ENCODE results near the gene SLCO2A1.

Gene SLCO2A1

DNA sequence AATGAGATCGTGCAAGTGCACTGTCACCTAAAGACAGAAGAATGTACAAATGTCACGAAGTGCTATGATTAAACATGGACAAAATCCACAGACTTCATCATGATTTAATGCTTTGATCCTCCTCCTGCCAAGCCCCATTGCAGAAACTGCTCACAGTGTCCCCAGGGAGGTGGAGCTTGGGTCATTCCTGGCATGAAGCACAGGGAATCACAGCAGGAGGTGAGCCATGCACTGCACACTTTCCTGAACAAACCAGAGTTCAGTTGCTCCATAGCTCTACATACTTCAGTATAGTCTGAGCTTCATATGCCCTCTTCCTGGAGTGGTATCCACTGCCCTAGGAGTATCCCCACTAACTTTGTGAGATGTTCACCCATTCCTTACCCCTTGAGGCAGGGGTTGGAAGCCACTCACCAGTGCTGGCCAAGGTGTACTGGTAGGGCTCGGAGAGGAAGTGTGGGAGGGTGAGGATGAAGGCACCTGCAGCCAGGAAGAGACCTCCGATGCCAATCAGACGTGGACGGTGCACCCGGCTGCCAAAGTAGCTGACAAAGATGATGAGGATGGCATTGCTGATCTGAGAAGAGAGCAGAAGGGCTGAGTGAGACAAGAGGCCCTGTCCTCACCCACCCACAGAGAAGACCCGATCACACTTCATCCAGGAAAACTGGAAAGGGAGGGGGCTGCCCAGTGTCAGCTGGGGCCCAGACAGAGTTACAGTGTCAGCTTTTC is 56.3 kb downstream of the SLCO2A1 start:
- DNase-seq = no peak

DNA sequence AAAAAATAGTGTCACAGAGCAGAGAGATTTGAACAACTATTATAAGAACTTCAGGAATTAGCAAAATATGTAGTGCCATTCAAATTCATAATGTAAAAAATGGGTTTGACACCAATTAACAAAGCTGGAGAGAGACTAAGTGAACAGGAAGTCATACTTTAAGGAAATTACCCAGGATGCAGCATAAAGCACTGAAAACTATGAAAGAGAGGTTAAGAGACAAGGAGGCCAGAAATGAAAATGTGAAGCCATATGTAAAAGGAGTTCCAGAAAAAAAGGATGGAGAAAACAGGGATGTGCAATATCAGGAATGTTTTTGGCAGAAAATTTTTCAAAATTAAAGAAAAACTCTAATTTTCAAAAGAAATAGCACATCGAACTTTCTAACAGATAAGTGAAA is 57.6 kb downstream of the SLCO2A1 start:
- no peak for DNase-seq

DNA sequence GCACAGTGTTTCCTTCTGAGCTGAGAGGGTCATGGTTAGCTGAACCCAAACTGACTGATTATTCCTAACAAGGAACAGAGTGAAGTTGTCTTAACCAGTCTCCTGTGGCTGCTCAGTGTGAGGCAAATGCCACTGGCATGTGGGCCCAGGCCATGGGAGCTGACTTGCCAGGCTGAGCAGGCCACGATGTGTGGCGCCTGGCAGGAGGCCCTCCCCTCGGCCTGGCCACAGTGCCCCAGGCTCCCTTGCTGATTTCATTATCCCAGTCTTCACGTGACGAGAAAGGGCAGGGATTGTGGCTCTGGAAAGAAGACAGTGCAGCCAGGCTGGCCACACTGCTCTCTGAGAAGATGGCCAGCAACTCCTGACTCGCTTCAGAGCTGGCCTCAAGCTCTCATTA is 58.8 kb downstream of the SLCO2A1 start:
- DNase-seq = no peak

GRCh38 chr3:133970339-133970738 is 59.4 kb downstream of the SLCO2A1 start:
- no peak for DNase-seq

- DNase-seq = no peak
These were observed 61.5 kb downstream of the SLCO2A1 start for GRCh38 chr3:133967992-133968892.

DNA sequence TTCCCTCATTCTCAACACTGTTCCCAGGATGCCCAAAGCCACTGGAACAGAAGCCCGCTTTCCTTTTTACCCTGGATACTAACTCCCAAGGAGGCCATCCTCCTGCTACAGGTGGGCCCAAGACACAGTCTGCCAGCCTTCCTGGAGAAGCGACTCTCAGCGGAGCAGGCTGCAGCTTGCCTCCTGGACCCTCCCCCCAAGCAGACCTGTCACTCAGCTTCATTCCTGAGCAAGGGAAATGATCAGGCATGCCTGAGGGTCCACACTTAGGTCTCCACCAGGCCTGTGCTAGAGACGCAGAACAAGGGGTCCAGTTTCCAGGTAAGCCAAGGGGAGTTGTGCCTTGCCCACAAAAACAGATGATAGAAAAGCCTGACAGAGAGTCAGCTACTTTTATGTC is 62.8 kb downstream of the SLCO2A1 start:
- DNase-seq = no peak

- DNase-seq = no peak
These were observed 63.8 kb downstream of the SLCO2A1 start for GRCh38 chr3:133965906-133966305.

DNA sequence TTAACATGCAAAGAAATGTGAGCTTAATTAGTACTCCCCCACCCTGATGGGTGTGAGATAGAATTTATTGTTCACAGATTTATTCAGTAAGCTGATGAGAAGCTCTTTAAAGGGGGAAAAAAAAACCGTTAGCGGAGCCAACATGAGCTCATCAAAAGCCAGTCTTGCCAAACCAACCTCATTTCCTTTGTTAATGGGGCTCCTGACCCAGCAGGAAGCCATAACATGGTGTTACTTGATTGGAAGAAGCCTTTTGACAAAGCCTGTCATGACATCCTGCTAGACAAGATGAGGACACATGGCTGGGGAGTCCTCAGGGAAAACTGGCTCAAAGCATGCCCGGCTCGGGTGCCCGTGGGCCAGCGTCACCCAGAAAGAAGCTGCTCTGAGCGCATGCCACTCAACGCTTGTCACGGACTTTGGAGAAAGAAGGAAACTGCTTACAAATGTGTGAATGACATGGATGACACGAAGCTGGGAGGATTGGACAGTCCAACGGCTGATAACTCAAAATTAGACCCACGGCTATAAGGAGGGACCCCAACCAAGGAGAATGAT is 64.6 kb downstream of the SLCO2A1 start:
- no peak for DNase-seq

DNA sequence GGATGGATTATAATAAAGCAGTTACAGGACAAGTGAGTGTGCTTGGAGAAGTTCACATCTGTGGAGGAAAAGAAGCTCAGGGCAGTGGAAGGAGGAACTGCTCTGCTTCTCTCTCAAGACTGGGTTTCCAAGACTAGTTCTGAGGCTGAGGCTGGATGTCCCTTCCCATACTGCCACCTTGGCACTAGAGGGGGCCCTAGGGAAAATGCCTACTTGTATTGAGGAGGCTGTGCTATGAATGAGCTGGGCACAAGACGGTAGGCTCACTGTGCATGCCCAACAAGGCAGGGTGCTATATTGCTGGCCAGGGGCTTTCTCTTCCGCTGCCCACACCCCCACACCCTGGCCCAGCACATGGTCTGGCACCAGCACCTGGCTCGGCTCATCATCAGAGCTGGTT is 65.2 kb downstream of the SLCO2A1 start:
- DNase-seq = no peak

GRCh38 chr3:133963657-133964396 is 65.9 kb downstream of the SLCO2A1 start:
- DNase-seq = no peak

GRCh38 chr3:133962849-133963248 is 66.9 kb downstream of the SLCO2A1 start:
- DNase-seq = no peak

GRCh38 chr3:133958071-133958805 is 71.5 kb downstream of the SLCO2A1 start:
- DNase-seq = no peak

DNA sequence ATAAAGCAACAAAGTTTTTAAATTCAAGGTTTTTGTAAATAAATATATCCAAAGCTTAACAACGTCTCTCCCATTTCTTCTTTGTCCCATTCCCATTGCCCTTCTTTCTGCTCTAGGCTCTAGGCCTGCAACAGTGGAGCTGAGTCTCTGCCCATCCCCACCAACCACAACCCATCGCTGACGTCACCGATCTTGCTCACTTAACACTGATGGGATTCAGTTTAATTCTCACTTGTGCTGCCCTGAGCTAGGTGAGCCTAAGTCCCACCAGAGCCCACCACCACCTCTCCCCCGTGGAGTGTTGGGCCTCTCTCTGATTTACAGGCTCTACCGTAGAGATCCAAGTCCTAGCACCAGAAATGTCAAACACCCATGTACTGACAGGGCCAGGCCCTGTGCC is 72.7 kb downstream of the SLCO2A1 start:
- DNase-seq = no peak

- no peak for DNase-seq
These were observed 73.4 kb downstream of the SLCO2A1 start for GRCh38 chr3:133956353-133956752.

- DNase-seq = no peak
These were observed 73.8 kb downstream of the SLCO2A1 start for GRCh38 chr3:133955892-133956291.

DNA sequence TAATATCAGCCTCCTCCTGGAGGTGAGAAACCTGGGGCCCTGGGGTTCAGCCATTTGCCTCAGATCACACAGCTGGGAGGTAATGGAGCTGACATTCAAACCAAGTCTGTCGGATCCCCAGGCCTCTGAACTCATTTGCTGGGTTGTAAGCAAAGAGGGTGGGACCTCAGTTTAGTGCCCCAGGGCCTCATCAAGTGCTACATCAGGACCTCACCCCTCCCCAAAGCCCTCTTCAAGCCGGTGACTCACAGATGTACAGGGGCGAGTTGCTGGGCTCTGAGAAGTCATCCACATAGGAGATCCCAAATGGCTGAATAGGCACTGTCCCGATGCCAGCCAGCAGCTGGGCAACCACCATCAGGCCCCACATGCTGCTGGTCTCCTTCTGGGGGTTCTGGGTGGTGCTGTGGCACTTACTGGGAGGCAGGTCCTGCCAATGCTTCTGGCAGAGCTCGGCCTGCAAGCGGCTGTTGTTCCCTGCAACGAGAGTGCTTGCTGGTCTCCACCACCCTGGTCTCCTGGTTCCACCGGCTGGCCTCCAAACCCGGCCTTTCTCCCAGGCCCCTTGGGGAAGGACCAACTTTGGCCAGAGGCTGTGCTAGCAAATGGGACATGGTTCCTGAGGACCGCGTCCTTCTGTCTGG is 74.9 kb downstream of the SLCO2A1 start:
- DNase-seq = no peak

DNA sequence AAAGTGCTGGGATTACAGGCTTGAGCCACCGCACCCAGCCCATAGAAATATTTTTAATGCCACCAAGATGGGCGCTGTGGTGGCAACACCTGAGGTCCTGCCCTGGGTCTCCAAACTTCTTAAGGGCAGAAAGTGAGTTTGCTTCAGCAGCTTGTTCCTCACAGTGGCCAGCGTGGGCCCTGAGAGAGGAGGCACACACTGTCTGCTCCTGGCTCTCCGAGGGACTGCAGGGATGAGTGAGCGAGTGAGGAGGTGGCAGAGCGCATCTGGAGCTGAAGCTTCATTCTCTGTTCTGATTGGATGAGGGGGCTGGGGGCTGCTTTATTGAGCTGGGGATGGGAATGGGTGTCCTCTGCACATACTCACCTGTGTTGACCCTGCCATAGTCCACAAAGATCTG is 76.4 kb downstream of the SLCO2A1 start:
- no peak for DNase-seq

DNA sequence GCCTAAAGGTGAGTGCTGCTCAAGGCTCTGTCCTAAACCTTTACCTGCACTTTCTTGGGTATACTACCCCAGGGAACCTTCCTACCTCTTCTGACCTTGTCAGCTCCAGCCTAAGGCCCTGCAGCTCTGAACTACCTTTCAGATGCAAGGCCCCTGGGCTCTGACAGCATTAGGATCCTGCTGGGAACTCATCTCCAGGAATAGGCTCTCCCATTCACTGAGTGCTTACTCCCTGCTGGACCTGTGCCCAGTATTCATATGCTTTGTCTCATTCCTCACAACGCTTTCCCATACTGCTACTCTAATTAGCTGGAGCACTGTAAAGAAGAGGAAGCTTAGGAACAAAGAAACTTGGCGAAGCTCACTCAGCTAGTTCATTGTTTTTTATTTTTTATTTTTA is 80.3 kb downstream of the SLCO2A1 start:
- no peak for DNase-seq

GRCh38 chr3:133948996-133949395 is 80.7 kb downstream of the SLCO2A1 start:
- DNase-seq = no peak

- no peak for DNase-seq
These were observed 81.5 kb downstream of the SLCO2A1 start for GRCh38 chr3:133948131-133948810.

DNA sequence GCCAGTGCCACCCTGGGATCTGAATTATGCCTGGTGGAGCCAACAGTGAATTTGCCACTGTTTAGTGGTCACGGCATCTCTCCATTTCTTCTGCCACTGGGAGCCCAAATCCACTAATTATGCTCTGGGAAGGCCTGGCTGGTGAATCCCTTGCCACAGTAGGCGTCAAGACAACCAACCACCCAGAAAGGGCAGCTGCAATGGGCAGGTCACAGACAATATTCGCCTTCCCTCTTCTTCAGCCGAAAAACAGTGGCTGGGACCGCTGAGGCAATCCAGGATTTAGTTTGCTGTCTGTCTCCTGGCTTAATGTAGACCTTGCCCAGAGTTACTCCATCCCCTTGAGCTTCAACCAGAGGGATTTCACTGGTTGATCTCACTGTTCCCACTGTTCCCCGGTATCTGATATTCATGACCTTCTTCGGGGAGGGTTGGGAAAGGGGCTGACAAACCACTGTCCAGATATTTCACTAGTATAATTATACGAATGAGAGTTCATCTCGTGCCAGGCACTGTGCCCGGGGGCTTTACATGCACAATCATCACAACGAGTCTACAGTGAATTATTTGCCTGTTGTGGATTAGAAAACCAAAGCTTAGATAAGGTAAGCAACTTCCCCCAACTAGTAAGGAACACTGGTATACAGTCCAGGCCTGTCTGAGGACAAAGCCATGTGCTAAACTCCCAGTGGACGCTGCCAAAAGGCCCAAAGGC is 84.2 kb downstream of the SLCO2A1 start:
- no peak for DNase-seq

Measured in T-helper 9 cell (primary cell).